ENCODE measurements around the gene FGD3. TPM values are rescaled to one million over a fixed set of nuclear protein-coding genes. Genes with fewer than 3 reads are reported as not detected.

FGD3 gene
- total RNA-seq, 6 experiments from 2014 or later: not detected

DNA sequence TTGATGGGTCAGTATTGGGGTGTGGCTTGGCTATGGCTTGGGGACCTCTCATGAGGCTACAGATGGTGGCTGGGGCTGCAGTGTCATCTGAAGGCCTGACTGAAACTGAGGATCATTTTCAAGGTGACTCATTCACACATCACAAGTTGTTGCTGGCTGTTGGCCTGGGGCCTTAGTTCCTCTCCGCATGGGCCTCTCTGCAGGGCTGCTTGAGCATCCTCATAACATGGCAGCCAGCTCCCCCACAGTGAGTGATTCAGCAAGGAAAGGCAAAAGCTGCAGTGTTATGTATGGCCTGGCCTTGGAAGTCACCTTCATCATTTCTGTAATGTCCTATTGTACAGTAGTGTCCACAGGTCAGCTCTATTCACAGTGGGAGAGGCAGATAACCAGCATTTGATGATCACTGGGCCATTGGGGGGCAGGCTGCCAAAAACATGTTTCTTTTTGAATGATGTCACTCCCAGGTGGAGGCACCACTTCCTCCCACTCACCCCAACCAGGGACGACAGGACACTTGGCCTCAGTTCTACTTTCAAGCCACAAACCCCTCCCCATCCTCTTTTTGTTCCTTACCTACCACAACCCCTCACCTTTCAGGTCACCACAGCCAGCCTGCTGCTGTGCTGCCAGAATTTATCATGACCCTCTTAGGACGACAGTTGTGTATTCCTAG, 14.4 kb downstream of the FGD3 start:
- no peak for DNase-seq
- Mint-ChIP-seq H3K27ac (no peak overlapping the region), H3K9me3 (peaks cover 11% of the 10 kb centered on the region), H3K4me3 (no peak overlapping the region), H3K27me3 (ENCODE audit: insufficient read depth) (peaks cover 15% of the 10 kb centered on the region), H3K4me1 (ENCODE audit: low read depth) (no peaks in the 10 kb centered on the region), H3K36me3 (ENCODE audit: low read depth) (no peaks in the 10 kb centered on the region)
- TF ChIP-seq, protein P1, sequence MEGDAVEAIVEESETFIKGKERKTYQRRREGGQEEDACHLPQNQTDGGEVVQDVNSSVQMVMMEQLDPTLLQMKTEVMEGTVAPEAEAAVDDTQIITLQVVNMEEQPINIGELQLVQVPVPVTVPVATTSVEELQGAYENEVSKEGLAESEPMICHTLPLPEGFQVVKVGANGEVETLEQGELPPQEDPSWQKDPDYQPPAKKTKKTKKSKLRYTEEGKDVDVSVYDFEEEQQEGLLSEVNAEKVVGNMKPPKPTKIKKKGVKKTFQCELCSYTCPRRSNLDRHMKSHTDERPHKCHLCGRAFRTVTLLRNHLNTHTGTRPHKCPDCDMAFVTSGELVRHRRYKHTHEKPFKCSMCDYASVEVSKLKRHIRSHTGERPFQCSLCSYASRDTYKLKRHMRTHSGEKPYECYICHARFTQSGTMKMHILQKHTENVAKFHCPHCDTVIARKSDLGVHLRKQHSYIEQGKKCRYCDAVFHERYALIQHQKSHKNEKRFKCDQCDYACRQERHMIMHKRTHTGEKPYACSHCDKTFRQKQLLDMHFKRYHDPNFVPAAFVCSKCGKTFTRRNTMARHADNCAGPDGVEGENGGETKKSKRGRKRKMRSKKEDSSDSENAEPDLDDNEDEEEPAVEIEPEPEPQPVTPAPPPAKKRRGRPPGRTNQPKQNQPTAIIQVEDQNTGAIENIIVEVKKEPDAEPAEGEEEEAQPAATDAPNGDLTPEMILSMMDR (IDR thresholded peaks at IDR 0.05): no peak

GRCh38 chr9:92962303-92962649, 15.0 kb downstream of the FGD3 start:
- H3K27ac Mint-ChIP-seq: no peak overlapping the region
- no peak overlapping the region for H3K4me3 Mint-ChIP-seq
- H3K27me3 Mint-ChIP-seq (ENCODE audit: insufficient read depth): peaks cover 14% of the 10 kb centered on the region
- DNase-seq: no peak
- H3K36me3 Mint-ChIP-seq (ENCODE audit: low read depth): no peaks in the 10 kb centered on the region
- H3K9me3 Mint-ChIP-seq: peaks cover 11% of the 10 kb centered on the region
- no peaks in the 10 kb centered on the region for H3K4me1 Mint-ChIP-seq (ENCODE audit: low read depth)
- TF ChIP-seq, protein P1 (IDR thresholded peaks at IDR 0.05): no peak

- Mint-ChIP-seq H3K4me3 (no peak overlapping the region), H3K27me3 (ENCODE audit: insufficient read depth) (peaks cover 14% of the 10 kb centered on the region), H3K27ac (no peak overlapping the region), H3K4me1 (ENCODE audit: low read depth) (no peaks in the 10 kb centered on the region), H3K9me3 (peaks cover 11% of the 10 kb centered on the region), H3K36me3 (ENCODE audit: low read depth) (no peaks in the 10 kb centered on the region)
- no peak for DNase-seq
- TF ChIP-seq, protein P1 (IDR thresholded peaks at IDR 0.05): no peak
Observed at GRCh38 chr9:92962846-92963245, 15.5 kb downstream of the FGD3 start.

- no peak overlapping the region for H3K4me3 Mint-ChIP-seq
- H3K4me1 Mint-ChIP-seq (ENCODE audit: low read depth): no peaks in the 10 kb centered on the region
- no peak for DNase-seq
- TF ChIP-seq, protein P1 (IDR thresholded peaks at IDR 0.05): no peak
- H3K27me3 Mint-ChIP-seq (ENCODE audit: insufficient read depth): peaks cover 18% of the 10 kb centered on the region
- H3K27ac Mint-ChIP-seq: no peak overlapping the region
- H3K9me3 Mint-ChIP-seq: peaks cover 11% of the 10 kb centered on the region
- H3K36me3 Mint-ChIP-seq (ENCODE audit: low read depth): no peaks in the 10 kb centered on the region
Observed at GRCh38 chr9:92963831-92964606, 16.7 kb downstream of the FGD3 start.

GRCh38 chr9:92964607-92965060, 17.3 kb downstream of the FGD3 start:
- Mint-ChIP-seq H3K4me3 (no peak overlapping the region), H3K27ac (no peak overlapping the region), H3K36me3 (ENCODE audit: low read depth) (no peaks in the 10 kb centered on the region)

More at GRCh38 chr9:92964607-92965060, 17.3 kb downstream of the FGD3 start:
- Mint-ChIP-seq H3K4me1 (ENCODE audit: low read depth) (no peaks in the 10 kb centered on the region), H3K9me3 (peaks cover 11% of the 10 kb centered on the region), H3K27me3 (ENCODE audit: insufficient read depth) (peaks cover 18% of the 10 kb centered on the region)
- TF ChIP-seq, protein P1 (IDR thresholded peaks at IDR 0.05): no peak
- DNase-seq: no peak
